Spleen (tissue), 11 donors: Measurements from ENCODE around the gene CDKN1A. TPM values are rescaled to one million over a fixed set of nuclear protein-coding genes. Genes with fewer than 3 reads are reported as not detected.
A peak's percentile ranks its signal among the peaks of the same experiment; 100 is the strongest.

ENCODE experiments used
- DNase-seq: peaks from one replicate; pipeline ENCODE4 v3.0.0-alpha.2; 2020
- H3K27ac ChIP-seq, 8 donors: fragments of 200-600 bp; sonication (generic) in 7 of 8; 1 replicate in 4 of 8; 2 replicates in 4 of 8; pipeline versions ENCODE4 v1.5.0 to v1.8.0; 2016 to 2021; ENCODE audit warnings: inconsistent platforms in 4 of 8, mild to moderate bottlenecking in 4 of 8, moderate library complexity in 1 of 8
- H3K27me3 ChIP-seq, 7 donors: fragments of 200-600 bp; sonication (generic) in 6 of 7; replicated peaks in 1 of 7; 1 replicate in 4 of 7; 2 replicates in 3 of 7; pipeline versions ENCODE4 v1.5.0 to v1.8.0; 2016 to 2021; ENCODE audit warnings: inconsistent platforms in 3 of 7, mild to moderate bottlenecking in 1 of 7
- H3K36me3 ChIP-seq, 6 donors: fragments of 200-600 bp; sonication (generic) in 5 of 6; 1 replicate in 4 of 6; 2 replicates in 2 of 6; pipeline versions ENCODE4 v1.5.0 to v1.8.0; 2016 to 2021; ENCODE audit warnings: inconsistent platforms in 2 of 6
- H3K4me1 ChIP-seq, 6 donors: fragments of 200-600 bp; sonication (generic) in 5 of 6; 1 replicate in 3 of 6; 2 replicates in 3 of 6; pipeline versions ENCODE4 v1.5.0 to v1.8.0; 2016 to 2021; ENCODE audit warnings: inconsistent platforms in 3 of 6
- H3K4me3 ChIP-seq, 8 donors: fragments of 200-600 bp; sonication (generic) in 7 of 8; 1 replicate in 4 of 8; 2 replicates in 4 of 8; pipeline versions ENCODE4 v1.5.0 to v1.8.0; 2016 to 2021; ENCODE audit warnings: inconsistent platforms in 4 of 8, mild to moderate bottlenecking in 4 of 8, moderate library complexity in 2 of 8
- H3K9me3 ChIP-seq, 8 donors: fragments of 200-600 bp; sonication (generic) in 7 of 8; 1 replicate in 4 of 8; 2 replicates in 4 of 8; pipeline versions ENCODE4 v1.5.0 to v1.8.0; 2016 to 2021; ENCODE audit warnings: inconsistent platforms in 4 of 8
- CTCF ChIP-seq, 11 experiments: fragments of 200-600 bp in 7 of 11; fragments of 450-650 bp in 4 of 11; sonication (generic) in 4 of 11; IDR thresholded peaks in 8 of 11; conservative IDR thresholded peaks in 3 of 11; 1 replicate in 7 of 11; 2 replicates in 4 of 11; pipeline versions ENCODE4 v1.4.0 to v1.8.0; 2016 to 2021; ENCODE audit warnings: antibody characterized with exemption in 11 of 11, inconsistent platforms in 4 of 11, mild to moderate bottlenecking in 1 of 11
- POLR2A ChIP-seq, 3 donors: fragments of 450-650 bp; IDR thresholded peaks; one replicate each; pipeline ENCODE4 v1.5.1; 2017; ENCODE audit warnings: antibody characterized with exemption in 3 of 3, mild to moderate bottlenecking in 1 of 3
- POLR2AphosphoS5 ChIP-seq, 3 donors: sonication (generic); formaldehyde crosslinking; IDR thresholded peaks; one replicate each; pipeline ENCODE4 v1.5.1; 2017; ENCODE audit warnings: antibody characterized with exemption in 3 of 3
- whole genome bisulfite sequencing, 5 donors: extraction: QIAGEN DNeasy Blood & Tissue Kit in 3 of 5; methylation state at CpG; one replicate each; pipeline versions ENCODE4 v1.1.5 to v1.1.7; 2013 to 2018; 5-methylcytosine and 5-hydroxymethylcytosine counted together
- intact Hi-C: fragments of 100-400 bp; cut with DNase I; formaldehyde crosslinking; loops from one replicate; pipeline ENCODE4 v1.15.0; 2023; ENCODE audit warnings: low total_unique reads
- polyA plus RNA-seq, 3 donors: library from polyadenylated mRNA; stranded (reverse); fragments of 200-250 nt; gene quantifications; one replicate each; pipeline ENCODE4 v1.2.1, GENCODE V29; 2013
- small RNA-seq, 4 donors: library from RNA; depleted of rRNA; stranded (forward); fragments of <200 nt; gene quantifications; one replicate each; pipeline ENCODE3, GENCODE V24; 2016
- total RNA-seq, 7 donors: library from RNA; depleted of rRNA in 3 of 7; stranded (reverse); fragments of >200 nt in 3 of 7; fragmentation: NEBNext Ultra II Directional in 4 of 7; extraction: Animal tissue kit (Norgen Biotek cat#: 25700) in 4 of 7; gene quantifications; one replicate each; pipeline versions ENCODE4 v1.1.0 to v1.2.1, GENCODE V29; 2016 to 2021
- donor health status: healthy with polysubstance abuse.
- donor health status: DM: no; HTN: no; CAD: no; lungs with moderate emphysema.
- donor health status: DM: no; HTN: no; CAD: no.
- donor health status: Bipolar disorder and iron deficiency.
- donor health status: healthy.
- donor health status: DM: no; HTN: no; CAD: no.
- donor health status: DM: yes; HTN: yes; CAD: no.

The CDKN1A gene
- total and polyA plus RNA-seq, 10 donors = 10.7 to 58.5 (median 28.1) TPM

GRCh38 chr6:36735110-36736071 lies 56.9 kb downstream of the CDKN1A start:
- Histone ChIP-seq H3K4me3 (peak overlapping the region in 5 of 8 donors; percentile 3 to 43 (median 13)), H3K9me3 (no peaks in the 10 kb centered on the region), H3K36me3 (peaks cover 0 to 12% (median 0%) of the 10 kb centered on the region in 6 donors), H3K4me1 (peaks cover 13 to 36% (median 26%) of the 10 kb centered on the region in 6 donors), H3K27me3 (no peaks in the 10 kb centered on the region), H3K27ac (peak overlapping the region; percentile 27 to 80 (median 74))
- TF ChIP-seq POLR2AphosphoS5 (IDR thresholded peaks at IDR 0.05) (peak; percentile 19 to 75 (median 48)), POLR2A (IDR thresholded peaks at IDR 0.05) (no peak), CTCF (IDR thresholded peaks at IDR 0.05 in 8 of 11, conservative IDR thresholded peaks at IDR 0.05 in 3 of 11) (peak in 7 of 11 experiments; percentile 3 to 51 (median 24))
- intact Hi-C loops = no loop called here
- peak; percentile 67 for DNase-seq
- 15 to 30% (median 21%) methylated on average over 20 to 24 of the region's 24 CpGs for WGBS, 5 donors

Small RNA genes lying within 50 kb of the gene (small RNA-seq; reads per million reads assigned to genes)
- gene RF00019 (0 reads per million in 4 donors), gene RNU1-88P (0 to 0.62 (median 0.03) reads per million in 4 donors)

Other genes starting within 250 kb of the CDKN1A start
- under 1 TPM in 1 of 7 donors, not detected in 6; 0.49 TPM for gene PXT1, start 235.9 kb upstream of the CDKN1A start, total RNA-seq
- not detected for gene PXT1, start 235.9 kb upstream of the CDKN1A start, polyA plus RNA-seq
- gene KCTD20, start 235.7 kb upstream of the CDKN1A start, total RNA-seq = 10 to 100 TPM; 45.5 to 65.9 (median 61.9) TPM
- 10 to 100 TPM; 12.8 to 26.6 (median 14.5) TPM for gene KCTD20, start 235.7 kb upstream of the CDKN1A start, polyA plus RNA-seq
- gene STK38, start 131.2 kb upstream of the CDKN1A start, total RNA-seq = 10 to 100 TPM; 30.5 to 51.8 (median 38.7) TPM
- 10 to 100 TPM; 16.4 to 26.6 (median 19.6) TPM for gene STK38, start 131.2 kb upstream of the CDKN1A start, polyA plus RNA-seq
- gene SRSF3, start 84.4 kb upstream of the CDKN1A start, total RNA-seq = 100 to 1,000 TPM in 6 of 7 donors, 10 to 100 TPM in 1; 93.8 to 271 (median 215) TPM
- gene SRSF3, start 84.4 kb upstream of the CDKN1A start, polyA plus RNA-seq = 100 to 1,000 TPM; 121 to 224 (median 173) TPM
- gene RAB44, start 19.1 kb downstream of the CDKN1A start, total RNA-seq = 1 to 10 TPM in 5 of 7 donors, under 1 TPM in 2; 0.54 to 3.5 (median 1.3) TPM
- gene RAB44, start 19.1 kb downstream of the CDKN1A start, polyA plus RNA-seq = under 1 TPM; 0.06 to 0.26 (median 0.24) TPM
- 10 to 100 TPM; 18.1 to 33.4 (median 23.4) TPM for gene CPNE5, start 160.7 kb downstream of the CDKN1A start, total RNA-seq
- gene CPNE5, start 160.7 kb downstream of the CDKN1A start, polyA plus RNA-seq = 10 to 100 TPM in 2 of 3 donors, 1 to 10 TPM in 1; 9.5 to 15.6 (median 11.9) TPM
- gene PPIL1, start 196.1 kb downstream of the CDKN1A start, total RNA-seq = 10 to 100 TPM in 6 of 7 donors, 1 to 10 TPM in 1; 8.7 to 16.4 (median 13.3) TPM
- 10 to 100 TPM; 10.2 to 26.4 (median 17.0) TPM for gene PPIL1, start 196.1 kb downstream of the CDKN1A start, polyA plus RNA-seq
- gene C6orf89, start 207.2 kb downstream of the CDKN1A start, total RNA-seq = 10 to 100 TPM; 31.5 to 49.8 (median 37.9) TPM
- 10 to 100 TPM in 1 of 3 donors, 1 to 10 TPM in 2; 5.7 to 13.9 (median 6.6) TPM for gene C6orf89, start 207.2 kb downstream of the CDKN1A start, polyA plus RNA-seq